Limb (tissue), 2 donors: ENCODE measurements around the gene GLMP.

Source experiments
- DNase-seq, 2 donors: peaks; one replicate each; pipeline ENCODE4 v3.0.0-alpha.2; 2016; ENCODE audit errors: extremely low spot score in 2 of 2

The GLMP gene

DNA sequence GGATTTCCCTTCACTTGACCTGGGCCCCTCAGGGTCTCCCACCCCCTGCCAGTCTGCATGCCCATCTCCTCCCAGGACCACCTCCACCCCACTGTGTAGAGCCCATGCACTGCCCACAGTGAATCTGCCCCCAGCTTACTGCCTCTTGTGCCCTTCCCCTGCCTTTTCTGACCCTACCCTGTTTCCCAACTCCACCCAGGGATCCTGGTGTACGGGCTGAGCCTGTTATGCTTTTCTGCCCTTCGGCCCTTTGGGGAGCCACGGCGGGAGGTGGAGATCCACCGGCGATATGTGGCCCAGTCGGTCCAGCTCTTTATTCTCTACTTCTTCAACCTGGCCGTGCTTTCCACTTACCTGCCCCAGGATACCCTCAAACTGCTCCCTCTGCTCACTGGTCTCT is 9.4 kb downstream of the GLMP start:
- no peak for DNase-seq

DNA sequence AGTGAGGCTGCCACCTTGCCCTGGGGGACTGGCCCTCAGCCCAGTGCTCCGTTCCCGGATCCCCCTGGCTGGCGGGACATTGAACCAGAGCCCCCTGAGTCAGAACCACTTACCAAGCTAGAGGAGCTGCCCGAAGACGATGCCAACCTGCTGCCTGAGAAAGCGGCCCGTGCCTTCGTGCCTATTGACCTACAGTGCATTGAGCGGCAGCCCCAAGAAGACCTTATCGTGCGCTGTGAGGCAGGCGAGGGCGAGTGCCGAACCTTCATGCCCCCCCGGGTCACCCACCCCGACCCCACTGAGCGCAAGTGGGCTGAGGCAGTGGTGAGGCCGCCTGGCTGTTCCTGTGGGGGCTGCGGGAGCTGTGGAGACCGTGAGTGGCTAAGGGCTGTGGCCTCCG is 10.0 kb downstream of the GLMP start:
- DNase-seq = no peak

- no peak for DNase-seq
Measured at GRCh38 chr1:156284757-156285156, 10.7 kb downstream of the GLMP start.

DNA sequence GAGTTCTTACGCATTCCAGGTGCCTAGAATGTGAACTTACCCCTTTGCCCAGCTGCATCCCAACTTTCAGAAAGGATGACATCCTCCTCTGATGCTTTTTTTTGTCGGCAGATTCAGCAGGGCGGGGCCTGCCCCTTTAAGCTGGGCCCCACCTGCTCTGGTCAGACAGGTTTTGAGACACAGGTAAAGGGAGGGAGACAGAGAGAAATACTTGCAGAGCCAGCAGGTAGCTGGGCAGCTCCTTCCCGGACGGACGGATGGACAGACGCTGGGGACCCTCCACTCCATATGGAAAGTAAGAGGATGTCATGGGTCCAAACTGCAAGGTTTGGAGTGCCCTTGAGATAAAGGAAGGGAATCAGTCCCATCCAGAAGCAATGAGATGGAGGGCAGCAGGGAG is 11.4 kb downstream of the GLMP start, which contains the start of gene TMEM79:
Gene TMEM79 (plus strand): TSS at position 214 of the 400 bp plus-strand sequence. CDS start 902 bp downstream, outside the sequence.
- no peak for DNase-seq

DNA sequence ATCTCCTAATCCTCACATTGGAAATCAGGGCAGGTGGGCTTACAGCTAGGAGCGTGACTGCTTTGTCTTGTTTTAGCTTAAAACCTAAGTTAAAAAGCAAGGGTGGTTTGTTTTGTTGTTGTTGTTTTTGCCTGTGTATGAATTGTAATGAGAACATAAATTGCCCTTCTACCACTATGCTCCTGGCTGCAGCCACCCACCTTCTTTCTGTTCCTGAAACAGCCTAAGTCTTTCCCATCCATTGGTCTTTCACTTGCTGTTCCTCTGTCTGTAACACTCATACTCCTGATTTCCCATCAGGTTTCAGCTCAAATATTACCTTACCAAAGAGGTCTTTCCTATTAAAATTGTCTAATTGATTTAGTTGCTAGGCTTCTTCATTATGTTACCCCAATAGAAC is 12.0 kb downstream of the GLMP start:
- DNase-seq = no peak

GRCh38 chr1:156282479-156283222 is 12.8 kb downstream of the GLMP start, which contains the start of gene SMG5:
Gene SMG5, minus strand, starts transcription at chr1:156282825. Its CDS starts 145 bp downstream, at chr1:156282680.
- peak; percentile 96 to 98 for DNase-seq

DNA sequence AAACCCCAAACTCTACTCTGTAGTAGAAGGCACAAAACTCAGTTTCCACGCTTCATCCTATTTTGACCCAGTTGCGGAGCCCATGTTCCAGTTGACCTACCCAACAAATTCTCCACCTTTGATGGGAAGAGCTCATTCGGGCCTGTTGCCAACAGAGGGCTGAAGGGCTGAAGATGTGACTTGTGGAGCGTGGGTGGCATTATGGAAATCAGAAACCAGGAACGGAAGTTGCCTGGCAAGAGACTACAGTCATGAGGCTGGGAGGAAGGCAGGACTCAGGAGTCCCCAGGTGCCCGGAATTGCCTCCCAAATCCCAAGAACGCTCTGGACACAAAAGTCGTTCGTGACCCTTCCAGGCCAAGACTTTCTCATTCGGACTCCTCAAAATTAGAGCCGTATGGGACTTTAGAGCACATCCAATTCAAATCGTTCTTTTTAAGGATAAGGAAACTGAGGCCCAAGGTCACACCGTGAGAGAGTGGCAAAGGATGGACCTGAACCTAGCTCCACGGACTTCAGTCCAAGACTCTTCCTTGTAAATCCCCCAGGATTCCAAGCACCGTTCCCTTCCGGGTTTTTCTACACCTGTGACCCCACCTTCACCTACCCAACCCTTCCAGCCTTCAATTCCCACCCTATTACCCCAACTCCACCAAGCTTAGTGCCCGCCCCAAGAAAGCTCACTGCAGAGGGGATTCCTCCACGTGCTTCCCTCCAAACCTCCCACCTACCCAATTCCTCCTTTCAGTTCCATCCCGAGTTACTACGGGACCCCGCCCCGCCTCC is 13.6 kb downstream of the GLMP start:
- DNase-seq = no peak

DNA sequence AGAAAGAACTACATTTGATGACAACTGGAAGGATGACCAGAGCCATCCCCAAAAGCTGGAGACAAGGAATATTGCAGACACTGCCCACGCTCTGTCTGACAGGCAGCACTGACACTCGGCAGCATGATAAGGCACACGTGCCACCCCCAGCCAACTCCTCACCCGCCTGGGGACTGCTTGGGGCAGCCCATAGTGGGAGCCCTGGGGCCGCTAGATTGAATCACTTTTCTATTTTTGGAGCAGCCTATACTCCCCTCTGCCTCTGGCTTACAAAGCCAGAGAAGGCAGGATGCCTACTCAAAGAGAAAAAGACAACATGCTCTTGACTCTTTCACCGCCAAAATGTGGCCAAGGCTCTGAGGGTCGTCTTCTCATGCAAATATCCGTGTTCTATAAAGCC is 14.2 kb downstream of the GLMP start:
- peak in 1 of 2 donors; percentile 3 for DNase-seq

DNA sequence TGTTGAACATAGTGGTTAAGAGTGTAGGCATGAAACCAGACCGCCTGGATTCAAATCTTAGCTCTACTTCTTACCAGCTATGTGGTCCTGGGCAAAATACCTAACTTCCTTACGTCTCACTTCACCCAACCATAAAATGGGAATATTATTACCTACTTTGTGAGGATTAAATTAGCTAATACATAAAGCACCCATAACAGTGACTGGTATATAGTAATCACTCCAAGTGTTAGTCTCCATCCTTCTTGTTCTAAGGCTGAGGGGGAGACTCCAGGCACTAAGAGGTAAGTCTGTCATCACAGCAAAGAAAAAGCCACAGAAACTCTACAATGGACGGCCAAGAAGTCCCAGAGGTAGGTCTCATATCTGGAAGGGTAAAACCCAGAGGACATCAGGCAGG is 15.6 kb downstream of the GLMP start:
- no peak for DNase-seq

GRCh38 chr1:156276966-156277381 is 18.5 kb downstream of the GLMP start:
- no peak for DNase-seq

DNA sequence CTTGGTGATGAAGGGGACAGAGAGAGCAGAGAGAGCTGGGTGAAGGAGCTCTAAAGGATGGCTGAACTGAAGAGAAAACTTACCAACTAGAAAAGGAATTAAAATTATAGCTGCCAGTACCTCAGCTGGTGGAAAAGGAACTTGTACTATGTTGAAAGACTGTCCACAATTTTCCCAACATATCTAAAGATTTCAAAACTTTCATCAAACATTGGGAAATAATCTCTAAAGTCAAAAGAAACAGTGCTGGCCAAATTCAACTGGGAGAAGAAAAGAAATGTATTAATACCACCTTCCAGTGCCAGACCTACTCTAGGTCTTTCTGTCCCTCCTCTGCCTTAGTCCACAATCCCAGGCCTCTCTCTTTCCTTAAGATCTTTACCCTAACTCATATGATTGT is 18.9 kb downstream of the GLMP start:
- DNase-seq = no peak

DNA sequence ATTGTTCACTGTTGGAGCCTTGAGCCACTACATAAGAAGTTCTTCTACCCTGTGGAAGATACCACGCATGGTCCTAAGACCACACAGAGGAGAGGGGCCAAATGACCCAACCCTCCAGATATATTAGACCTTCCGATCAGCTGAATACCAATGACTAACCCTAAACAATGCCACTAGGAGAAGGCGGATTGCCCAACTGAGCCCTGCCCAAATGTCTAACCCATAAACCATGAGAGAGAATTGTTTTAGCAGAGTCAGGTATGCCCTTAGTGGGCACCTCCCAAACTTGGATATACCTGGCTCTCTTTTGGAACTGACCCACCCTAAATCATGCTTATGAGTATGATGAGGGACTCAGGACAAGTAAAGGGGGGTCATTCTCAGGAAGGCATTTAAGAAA is 25.2 kb downstream of the GLMP start:
- DNase-seq = no peak

DNA sequence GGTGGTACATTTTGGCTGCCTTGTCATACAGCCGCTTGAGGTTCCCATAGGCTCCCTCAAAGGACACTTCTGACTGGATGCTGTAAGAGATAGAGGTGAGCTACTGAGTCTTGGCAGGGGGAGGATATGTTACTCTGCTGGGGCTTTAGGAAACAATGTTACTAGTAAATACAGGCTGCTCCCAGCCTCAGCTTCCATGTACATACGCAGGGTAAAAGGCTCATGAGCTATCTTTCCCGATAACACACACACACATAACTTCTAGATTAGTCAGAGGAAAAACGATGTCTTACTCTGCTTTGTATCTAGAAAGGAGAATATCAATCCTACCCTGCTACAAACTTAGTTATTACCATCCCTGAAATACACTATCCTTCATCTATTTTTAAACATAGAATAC is 27.1 kb downstream of the GLMP start:
- no peak for DNase-seq

DNA sequence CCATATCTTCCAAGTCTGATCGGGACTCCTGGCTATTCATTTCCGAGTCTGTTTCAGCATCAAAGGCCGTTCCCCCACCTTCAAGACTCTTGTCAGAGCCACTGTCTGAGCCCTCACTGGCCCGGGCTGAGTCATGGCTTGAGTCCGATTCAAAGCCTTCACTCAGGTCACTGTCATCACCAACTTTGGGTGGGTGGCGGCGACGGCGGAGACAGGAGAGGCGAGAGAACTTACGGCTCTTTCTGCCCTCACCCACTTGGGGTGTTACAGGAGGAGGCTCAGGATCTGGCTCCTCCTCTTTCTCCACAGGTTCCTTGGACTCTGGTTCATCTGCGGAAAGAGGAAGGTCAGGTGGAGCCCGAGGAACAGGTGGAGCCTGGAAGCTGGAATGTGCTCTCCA is 29.4 kb downstream of the GLMP start:
- no peak for DNase-seq

GRCh38 chr1:156263288-156263655 is 32.2 kb downstream of the GLMP start:
- no peak for DNase-seq

- no peak for DNase-seq
Measured at GRCh38 chr1:156262461-156263287, 32.8 kb downstream of the GLMP start.

DNA sequence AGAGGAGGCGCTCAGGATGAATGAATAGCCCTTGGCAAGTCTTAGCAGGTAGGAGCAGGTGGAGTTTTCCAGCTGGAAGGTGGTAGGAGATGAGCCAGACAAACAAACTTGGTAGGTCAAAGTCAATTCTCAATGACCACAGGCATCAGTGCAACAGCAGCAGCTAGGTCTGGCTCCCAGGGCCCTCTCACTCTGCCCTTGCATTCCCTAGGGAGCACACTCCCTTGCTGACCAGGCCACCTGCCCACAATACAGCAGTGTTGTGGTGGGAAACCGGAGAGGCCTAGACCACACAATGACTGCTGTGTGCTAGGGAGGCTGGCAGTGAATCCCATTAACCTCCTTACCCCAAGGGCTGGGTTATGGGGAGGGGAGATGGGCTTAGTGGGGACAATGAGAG is 34.6 kb downstream of the GLMP start:
- DNase-seq = no peak

DNA sequence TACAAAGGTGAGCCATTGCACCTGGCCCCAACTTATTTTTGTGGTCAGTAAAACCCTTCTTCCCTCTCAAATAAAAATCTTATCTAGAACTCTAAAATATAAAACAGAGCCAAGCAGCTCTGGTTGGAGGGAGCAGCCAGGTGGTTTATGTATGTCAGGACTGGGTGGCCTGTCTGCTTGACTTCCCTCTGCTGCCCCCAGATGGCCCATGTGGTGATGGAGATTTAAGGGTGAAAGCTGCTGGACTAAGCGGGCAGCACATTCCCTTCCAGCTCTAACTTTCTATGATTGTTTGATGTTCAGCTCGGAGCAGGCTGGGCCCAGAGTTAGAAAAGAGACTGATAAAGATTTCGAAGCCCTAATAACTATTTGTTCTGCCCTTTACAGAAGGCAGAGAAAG is 35.7 kb downstream of the GLMP start:
- no peak for DNase-seq

DNA sequence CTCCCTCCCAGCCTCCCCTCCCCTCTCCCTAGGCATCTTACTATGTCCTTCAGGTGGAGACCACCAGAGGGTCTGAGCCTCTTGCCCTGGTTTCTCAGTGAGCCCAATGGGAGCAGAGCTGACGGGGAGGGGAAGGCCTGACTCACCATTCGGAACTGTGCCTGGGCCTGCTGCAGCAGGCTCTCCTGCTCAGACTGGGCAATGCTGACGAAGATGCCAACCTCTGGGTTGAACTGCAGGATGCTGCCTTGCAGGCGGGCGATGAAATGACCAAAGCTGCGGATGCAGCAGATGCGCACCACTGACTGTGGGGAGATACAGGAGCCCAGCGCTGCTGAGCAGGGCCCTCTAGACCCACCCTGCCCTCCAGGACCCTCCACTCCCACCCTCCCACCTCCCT is 36.6 kb downstream of the GLMP start:
- no peak for DNase-seq

DNA sequence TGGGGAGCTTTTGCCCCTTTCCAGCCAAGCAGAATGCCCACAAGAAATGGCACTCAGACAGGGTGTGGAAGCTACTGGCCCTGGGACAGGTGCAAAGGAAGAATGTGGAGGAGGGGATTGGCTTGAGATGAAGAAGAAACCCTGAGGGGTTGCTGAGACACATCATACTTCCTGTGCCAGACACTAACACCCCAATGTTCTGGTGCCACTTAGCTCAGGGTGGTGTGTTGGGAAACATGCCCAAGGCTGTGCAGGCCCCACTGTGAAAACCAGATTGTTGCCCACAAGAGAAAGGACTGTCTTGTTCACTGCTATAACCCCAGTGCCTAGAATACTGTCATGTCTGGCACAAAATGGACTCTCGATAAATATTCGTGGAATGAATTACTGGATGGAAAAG is 37.8 kb downstream of the GLMP start:
- DNase-seq = no peak

GRCh38 chr1:156253634-156254033 is 41.8 kb downstream of the GLMP start:
- DNase-seq = no peak

- no peak for DNase-seq
Measured at GRCh38 chr1:156251527-156251926, 44.0 kb downstream of the GLMP start.
